Ovary (tissue), 9 donors: ENCODE data around the gene UBE2Q2. TPM values are rescaled to one million over a fixed set of nuclear protein-coding genes. Genes with fewer than 3 reads are reported as not detected.
"Not testable (repeated sequence)": the region's sequence is repeated elsewhere in the genome, so short reads cannot be mapped to it uniquely, and the experiment has no call there.

ENCODE experiments used
- DNase-seq, 5 donors: peaks; one replicate each; pipeline ENCODE4 v3.0.0-alpha.2; 2019 to 2020
- H3K27ac ChIP-seq, 2 donors: fragments of 200-600 bp; one replicate each; pipeline versions ENCODE4 v1.5.1 to v1.8.0; 2019 to 2022
- H3K27me3 ChIP-seq: fragments of 200-600 bp; one replicate; pipeline ENCODE4 v1.8.0; 2022
- H3K36me3 ChIP-seq: fragments of 200-600 bp; sonication (generic); one replicate; pipeline ENCODE4 v1.5.1; 2019
- H3K4me1 ChIP-seq: one replicate; pipeline ENCODE4 v1.8.1; 2013; ENCODE audit warnings: mild to moderate bottlenecking, moderate library complexity; ENCODE audit not compliant: insufficient read depth
- H3K4me3 ChIP-seq: fragments of 200-600 bp; sonication (generic); one replicate; pipeline ENCODE4 v1.5.1; 2017
- H3K9me3 ChIP-seq, 2 donors: fragments of 200-600 bp in 1 of 2; sonication (generic) in 1 of 2; one replicate each; pipeline versions ENCODE4 v1.5.1 to v1.8.1; 2013 to 2019; ENCODE audit warnings: mild to moderate bottlenecking in 1 of 2, moderate library complexity in 1 of 2
- CTCF ChIP-seq, 3 donors: fragments of 450-650 bp in 2 of 3; fragments of 200-600 bp in 1 of 3; IDR thresholded peaks; one replicate each; pipeline versions ENCODE4 v1.5.1 to v1.8.0; 2016 to 2022; ENCODE audit warnings: antibody characterized with exemption in 3 of 3, mild to moderate bottlenecking in 1 of 3
- EP300 ChIP-seq: sonication (generic); formaldehyde crosslinking; IDR thresholded peaks from one replicate; pipeline ENCODE4 v1.6.1; 2017; ENCODE audit warnings: antibody characterized with exemption
- POLR2A ChIP-seq: fragments of 450-650 bp; IDR thresholded peaks from one replicate; pipeline ENCODE4 v1.6.1; 2017; ENCODE audit warnings: antibody characterized with exemption, mild to moderate bottlenecking, moderate library complexity
- WGBS, 3 donors: extraction: QIAGEN DNeasy Blood & Tissue Kit in 1 of 3; methylation state at CpG; one replicate each; pipeline versions ENCODE4 v1.1.5 to v1.1.7; 2013 to 2017; 5-methylcytosine and 5-hydroxymethylcytosine counted together
- intact Hi-C, 4 donors: fragments of 100-400 bp; cut with DNase I; formaldehyde crosslinking; loops; one replicate each; pipeline versions ENCODE4 v1.11.0 to v1.15.1; 2022 to 2023
- polyA plus RNA-seq, 2 donors: library from polyadenylated mRNA; stranded (reverse); fragments of 200-250 nt in 1 of 2; fragments of 350-450 nt in 1 of 2; fragmentation: Illumina TruSeq in 1 of 2; extraction: RNeasy Lipid Tissue Mini Kit (QIAGEN cat#74804) in 1 of 2; gene quantifications; one replicate each; pipeline ENCODE4 v1.2.3, GENCODE V29; 2013 to 2014
- total RNA-seq, 7 donors: library from RNA; depleted of rRNA in 2 of 7; stranded (reverse); fragments of >200 nt in 2 of 7; fragmentation: NEBNext Ultra II Directional in 3 of 7; extraction: Animal tissue kit (Norgen Biotek cat#: 25700) in 3 of 7; gene quantifications; one replicate each; pipeline versions ENCODE4 v1.1.0 to v1.2.4, GENCODE V29; 2016 to 2023
- donor health status: DM: no; HTN: no; CAD: no; lungs with moderate emphysema.
- donor health status: DM: no; HTN: no; CAD: no.
- donor health status: Bipolar disorder and iron deficiency.
- donor health status: DM: yes; HTN: yes; CAD: no.
- donor health status: DM: no; HTN: no; CAD: no.
- donor health status: DM: yes; HTN: yes; CAD: no.

Gene UBE2Q2
- total and polyA plus RNA-seq, 9 donors: 22.6 to 35.7 (median 31.0) TPM

- intact Hi-C loops: loop anchor here in 3 of 4 donors (5.0 to 10.0 kb wide), 3 partner anchors 67 to 117 kb away; no protein-coding TSS in a partner anchor
- 2 to 4% (median 2%) methylated on average over 25 of the region's 25 CpGs for WGBS, 3 donors
- Histone ChIP-seq H3K4me3 (no peak overlapping the region), H3K9me3 (no peaks in the 10 kb centered on the region), H3K27ac (no peak overlapping the region), H3K36me3 (no peaks in the 10 kb centered on the region), H3K27me3 (no peaks in the 10 kb centered on the region), H3K4me1 (no peaks in the 10 kb centered on the region)
- TF ChIP-seq EP300 (no peak), CTCF (IDR thresholded peaks at IDR 0.05) (peak; percentile 63 to 73 (median 69)), POLR2A (no peak)
- DNase-seq: peak; percentile 75 to 85 (median 81)
Measured at GRCh38 chr15:75801859-75802593, 41.2 kb upstream of the UBE2Q2 start.

GRCh38 chr15:75807486-75807885 lies 35.8 kb upstream of the UBE2Q2 start:
- 62 to 83% (median 78%) methylated on average over 2 of the region's 2 CpGs for WGBS, 3 donors

GRCh38 chr15:75808009-75808408 lies 35.2 kb upstream of the UBE2Q2 start:
- not testable (repeated sequence) for DNase-seq, H3K4me3 ChIP-seq, H3K9me3 ChIP-seq, H3K4me1 ChIP-seq, H3K27me3 ChIP-seq, H3K36me3 ChIP-seq, H3K27ac ChIP-seq
- intact Hi-C loops: loop anchor here in 2 of 4 donors (10.0 kb wide), 2 partner anchors 73 to 123 kb away; no protein-coding TSS in a partner anchor
- 88 to 96% (median 89%) methylated on average over 6 of the region's 6 CpGs for WGBS, 3 donors

More at GRCh38 chr15:75807486-75807885, 35.8 kb upstream of the UBE2Q2 start:
- intact Hi-C loops: loop anchor here in 2 of 4 donors (10.0 kb wide), 2 partner anchors 73 to 123 kb away; no protein-coding TSS in a partner anchor
- not testable (repeated sequence) for H3K27me3 ChIP-seq, H3K27ac ChIP-seq, H3K4me3 ChIP-seq, DNase-seq, H3K9me3 ChIP-seq, H3K36me3 ChIP-seq, H3K4me1 ChIP-seq

GRCh38 chr15:75808563-75808962 lies 34.7 kb upstream of the UBE2Q2 start:
- WGBS, 3 donors: 75 to 79% (median 77%) methylated on average over 6 of the region's 6 CpGs
- Histone ChIP-seq H3K27me3 (no peaks in the 10 kb centered on the region), H3K27ac (no peak overlapping the region), H3K4me3 (no peak overlapping the region), H3K36me3 (no peaks in the 10 kb centered on the region), H3K4me1 (no peaks in the 10 kb centered on the region), H3K9me3 (no peaks in the 10 kb centered on the region)
- no peak for DNase-seq
- intact Hi-C loops: loop anchor here in 2 of 4 donors (10.0 kb wide), 2 partner anchors 74 to 124 kb away; no protein-coding TSS in a partner anchor
- no peak for TF ChIP-seq POLR2A
- TF ChIP-seq CTCF (IDR thresholded peaks at IDR 0.05): no peak
- no peak for TF ChIP-seq EP300

- Histone ChIP-seq H3K36me3 (no peaks in the 10 kb centered on the region), H3K27me3 (no peaks in the 10 kb centered on the region), H3K9me3 (no peaks in the 10 kb centered on the region), H3K27ac (no peak overlapping the region), H3K4me3 (no peak overlapping the region), H3K4me1 (no peaks in the 10 kb centered on the region)
- no peak for DNase-seq
- intact Hi-C loops: loop anchor here in 2 of 4 donors (10.0 kb wide), 2 partner anchors 75 to 125 kb away; no protein-coding TSS in a partner anchor
- TF ChIP-seq CTCF (IDR thresholded peaks at IDR 0.05) (no peak), POLR2A (no peak), EP300 (no peak)
- 75 to 80% (median 79%) methylated on average over 10 of the region's 10 CpGs for WGBS, 3 donors
Measured at GRCh38 chr15:75809986-75810750, 33.1 kb upstream of the UBE2Q2 start.
